ENCODE results near the gene CAPN9. TPM values are rescaled to one million over a fixed set of nuclear protein-coding genes. Genes with fewer than 3 reads are reported as not detected.

CAPN9 gene
- total and polyA plus RNA-seq, 7 donors = 0.55 to 83.2 (median 30.6) TPM; not detected in 3

GRCh38 chr1:230836347-230836746, 89.2 kb downstream of the CAPN9 start:
- intact Hi-C loops (cut with DNase I) = no loop called here
- no peak for TF ChIP-seq POLR2AphosphoS5 (IDR thresholded peaks at IDR 0.05)
- TF ChIP-seq POLR2A (IDR thresholded peaks at IDR 0.05) = no peak
- TF ChIP-seq, protein P1, sequence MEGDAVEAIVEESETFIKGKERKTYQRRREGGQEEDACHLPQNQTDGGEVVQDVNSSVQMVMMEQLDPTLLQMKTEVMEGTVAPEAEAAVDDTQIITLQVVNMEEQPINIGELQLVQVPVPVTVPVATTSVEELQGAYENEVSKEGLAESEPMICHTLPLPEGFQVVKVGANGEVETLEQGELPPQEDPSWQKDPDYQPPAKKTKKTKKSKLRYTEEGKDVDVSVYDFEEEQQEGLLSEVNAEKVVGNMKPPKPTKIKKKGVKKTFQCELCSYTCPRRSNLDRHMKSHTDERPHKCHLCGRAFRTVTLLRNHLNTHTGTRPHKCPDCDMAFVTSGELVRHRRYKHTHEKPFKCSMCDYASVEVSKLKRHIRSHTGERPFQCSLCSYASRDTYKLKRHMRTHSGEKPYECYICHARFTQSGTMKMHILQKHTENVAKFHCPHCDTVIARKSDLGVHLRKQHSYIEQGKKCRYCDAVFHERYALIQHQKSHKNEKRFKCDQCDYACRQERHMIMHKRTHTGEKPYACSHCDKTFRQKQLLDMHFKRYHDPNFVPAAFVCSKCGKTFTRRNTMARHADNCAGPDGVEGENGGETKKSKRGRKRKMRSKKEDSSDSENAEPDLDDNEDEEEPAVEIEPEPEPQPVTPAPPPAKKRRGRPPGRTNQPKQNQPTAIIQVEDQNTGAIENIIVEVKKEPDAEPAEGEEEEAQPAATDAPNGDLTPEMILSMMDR (IDR thresholded peaks at IDR 0.05) = no peak
- no peak for TF ChIP-seq EP300 (IDR thresholded peaks at IDR 0.05)
- DNase-seq = no peak
- WGBS, 2 donors = 95% methylated on average over 5 of the region's 5 CpGs
- Histone ChIP-seq H3K36me3 (peaks cover 0 to 38% (median 5%) of the 10 kb centered on the region in 4 donors), H3K4me3 (no peak overlapping the region), H3K27ac (no peak overlapping the region), H3K27me3 (no peaks in the 10 kb centered on the region), H3K9me3 (no peaks in the 10 kb centered on the region), H3K4me1 (peaks cover 0 to 33% (median 25%) of the 10 kb centered on the region in 4 donors)

- no peak for DNase-seq
- H3K9me3 ChIP-seq = no peaks in the 10 kb centered on the region
- peaks cover 0 to 42% (median 6%) of the 10 kb centered on the region in 4 donors for H3K36me3 ChIP-seq
- WGBS, 2 donors = 92 to 93% methylated on average over 5 of the region's 5 CpGs
- intact Hi-C loops (cut with DNase I) = no loop called here
- H3K27me3 ChIP-seq = no peaks in the 10 kb centered on the region
- H3K27ac ChIP-seq = no peak overlapping the region
- TF ChIP-seq, protein P1 (IDR thresholded peaks at IDR 0.05) = no peak
- TF ChIP-seq EP300 (IDR thresholded peaks at IDR 0.05) = no peak
- TF ChIP-seq POLR2A (IDR thresholded peaks at IDR 0.05) = no peak
- no peak for TF ChIP-seq POLR2AphosphoS5 (IDR thresholded peaks at IDR 0.05)
- peaks cover 0 to 29% (median 21%) of the 10 kb centered on the region in 4 donors for H3K4me1 ChIP-seq
- no peak overlapping the region for H3K4me3 ChIP-seq
These were observed 89.6 kb downstream of the CAPN9 start for GRCh38 chr1:230836793-230837192.

DNA sequence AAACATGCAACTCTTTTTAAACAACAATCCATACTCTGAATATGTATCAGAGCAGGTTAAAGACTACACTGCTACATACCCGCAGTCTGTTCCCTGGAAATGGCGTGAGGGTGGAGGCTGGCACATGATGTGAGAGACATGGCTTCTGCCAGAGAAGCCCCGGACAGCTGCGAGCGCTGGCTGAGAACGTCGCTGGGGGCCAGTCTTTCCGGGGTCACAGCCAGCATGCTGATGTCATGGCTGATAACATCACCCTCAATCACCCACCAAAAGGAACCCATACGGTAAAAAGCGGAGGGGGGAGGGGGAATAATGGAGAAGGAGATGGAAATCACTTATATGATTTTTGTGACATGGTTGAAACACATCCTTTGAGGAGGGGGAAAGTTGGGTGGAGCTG, 92.0 kb downstream of the CAPN9 start:
- Histone ChIP-seq H3K4me1 (peaks cover 0 to 18% (median 9%) of the 10 kb centered on the region in 4 donors), H3K27me3 (no peaks in the 10 kb centered on the region), H3K4me3 (no peak overlapping the region), H3K9me3 (no peaks in the 10 kb centered on the region), H3K27ac (no peak overlapping the region), H3K36me3 (peaks cover 0 to 64% (median 18%) of the 10 kb centered on the region in 4 donors)
- intact Hi-C loops (cut with DNase I) = no loop called here
- TF ChIP-seq, protein P1 (IDR thresholded peaks at IDR 0.05) = no peak
- TF ChIP-seq POLR2A (IDR thresholded peaks at IDR 0.05) (no peak), EP300 (IDR thresholded peaks at IDR 0.05) (no peak), POLR2AphosphoS5 (IDR thresholded peaks at IDR 0.05) (no peak)
- 91 to 93% methylated on average over 10 of the region's 10 CpGs for WGBS, 2 donors
- no peak for DNase-seq

DNA sequence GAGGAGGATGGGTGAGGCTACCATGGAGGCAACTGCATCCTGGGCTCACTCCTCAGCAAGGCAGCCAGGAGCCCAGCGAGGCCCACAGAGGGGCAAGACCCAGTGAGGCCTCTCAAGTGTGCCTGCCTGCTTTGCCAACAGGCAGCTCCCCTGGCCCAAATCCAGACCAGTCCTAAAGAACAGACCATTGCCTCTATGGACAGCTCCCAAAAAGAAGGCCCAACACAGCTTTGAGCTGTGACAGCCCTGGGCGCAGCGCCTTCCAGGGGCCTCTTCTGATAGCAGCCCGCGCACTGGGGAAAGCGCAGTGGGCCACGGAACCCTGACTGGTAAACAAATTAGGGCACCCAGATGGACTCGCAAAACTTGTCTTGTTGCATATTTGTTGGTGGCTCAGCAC, 95.6 kb downstream of the CAPN9 start:
- WGBS, 2 donors = 96 to 97% methylated on average over 8 of the region's 8 CpGs
- Histone ChIP-seq H3K27ac (no peak overlapping the region), H3K36me3 (peaks cover 0 to 53% (median 18%) of the 10 kb centered on the region in 4 donors), H3K27me3 (no peaks in the 10 kb centered on the region), H3K9me3 (no peaks in the 10 kb centered on the region), H3K4me3 (no peak overlapping the region), H3K4me1 (peaks cover 0 to 11% (median 4%) of the 10 kb centered on the region in 4 donors)
- DNase-seq = no peak
- TF ChIP-seq, protein P1 (IDR thresholded peaks at IDR 0.05) = no peak
- intact Hi-C loops (cut with DNase I) = no loop called here
